ENCODE data around the gene LRRC53.

DNA sequence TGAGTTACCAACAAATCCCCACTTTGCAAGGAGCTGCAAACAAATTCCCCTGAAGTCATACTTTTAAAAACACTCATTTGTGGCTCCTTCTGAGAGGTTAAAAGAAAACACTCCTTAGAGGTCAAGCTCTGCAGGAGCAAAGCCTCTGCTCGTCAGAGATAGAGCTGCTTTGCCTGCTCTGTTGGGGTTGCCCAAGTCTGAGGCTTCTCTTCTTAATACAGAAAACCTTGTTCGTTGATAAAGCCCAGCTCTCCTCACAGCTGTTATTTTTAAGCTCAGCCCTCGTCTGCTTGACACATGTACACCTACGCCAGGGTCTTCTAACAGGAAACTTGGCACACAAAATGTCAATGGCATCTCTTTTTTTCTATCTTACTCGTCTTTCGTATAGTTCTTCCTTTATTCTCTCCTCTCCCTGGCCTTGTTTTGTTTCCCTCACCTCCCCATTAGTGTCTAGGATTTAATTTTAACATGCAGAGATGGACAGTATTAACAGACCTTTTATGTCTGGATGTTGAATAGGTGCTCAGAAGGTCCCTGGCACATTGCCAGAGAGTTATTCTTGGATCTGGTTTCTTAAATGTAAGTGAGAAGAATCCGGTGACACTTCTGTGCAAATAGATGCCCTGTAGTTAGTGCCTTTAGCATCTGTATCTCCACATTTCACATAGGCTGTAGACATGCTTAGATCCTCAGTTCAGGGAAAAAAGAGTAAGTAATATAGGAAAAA, 86.0 kb downstream of the LRRC53 start:
- no peak for TF ChIP-seq EZH2phosphoT487 (IDR thresholded peaks at IDR 0.05; ENCODE audit: unreplicated experiment)
- TF ChIP-seq, protein P1, sequence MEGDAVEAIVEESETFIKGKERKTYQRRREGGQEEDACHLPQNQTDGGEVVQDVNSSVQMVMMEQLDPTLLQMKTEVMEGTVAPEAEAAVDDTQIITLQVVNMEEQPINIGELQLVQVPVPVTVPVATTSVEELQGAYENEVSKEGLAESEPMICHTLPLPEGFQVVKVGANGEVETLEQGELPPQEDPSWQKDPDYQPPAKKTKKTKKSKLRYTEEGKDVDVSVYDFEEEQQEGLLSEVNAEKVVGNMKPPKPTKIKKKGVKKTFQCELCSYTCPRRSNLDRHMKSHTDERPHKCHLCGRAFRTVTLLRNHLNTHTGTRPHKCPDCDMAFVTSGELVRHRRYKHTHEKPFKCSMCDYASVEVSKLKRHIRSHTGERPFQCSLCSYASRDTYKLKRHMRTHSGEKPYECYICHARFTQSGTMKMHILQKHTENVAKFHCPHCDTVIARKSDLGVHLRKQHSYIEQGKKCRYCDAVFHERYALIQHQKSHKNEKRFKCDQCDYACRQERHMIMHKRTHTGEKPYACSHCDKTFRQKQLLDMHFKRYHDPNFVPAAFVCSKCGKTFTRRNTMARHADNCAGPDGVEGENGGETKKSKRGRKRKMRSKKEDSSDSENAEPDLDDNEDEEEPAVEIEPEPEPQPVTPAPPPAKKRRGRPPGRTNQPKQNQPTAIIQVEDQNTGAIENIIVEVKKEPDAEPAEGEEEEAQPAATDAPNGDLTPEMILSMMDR (conservative IDR thresholded peaks at IDR 0.05; ENCODE audit: low read depth in 2 of 2), result no peak
- no peak for TF ChIP-seq ZNF114 (CRISPR knock-in tag; IDR thresholded peaks at IDR 0.05)
- TF ChIP-seq, protein P2, sequence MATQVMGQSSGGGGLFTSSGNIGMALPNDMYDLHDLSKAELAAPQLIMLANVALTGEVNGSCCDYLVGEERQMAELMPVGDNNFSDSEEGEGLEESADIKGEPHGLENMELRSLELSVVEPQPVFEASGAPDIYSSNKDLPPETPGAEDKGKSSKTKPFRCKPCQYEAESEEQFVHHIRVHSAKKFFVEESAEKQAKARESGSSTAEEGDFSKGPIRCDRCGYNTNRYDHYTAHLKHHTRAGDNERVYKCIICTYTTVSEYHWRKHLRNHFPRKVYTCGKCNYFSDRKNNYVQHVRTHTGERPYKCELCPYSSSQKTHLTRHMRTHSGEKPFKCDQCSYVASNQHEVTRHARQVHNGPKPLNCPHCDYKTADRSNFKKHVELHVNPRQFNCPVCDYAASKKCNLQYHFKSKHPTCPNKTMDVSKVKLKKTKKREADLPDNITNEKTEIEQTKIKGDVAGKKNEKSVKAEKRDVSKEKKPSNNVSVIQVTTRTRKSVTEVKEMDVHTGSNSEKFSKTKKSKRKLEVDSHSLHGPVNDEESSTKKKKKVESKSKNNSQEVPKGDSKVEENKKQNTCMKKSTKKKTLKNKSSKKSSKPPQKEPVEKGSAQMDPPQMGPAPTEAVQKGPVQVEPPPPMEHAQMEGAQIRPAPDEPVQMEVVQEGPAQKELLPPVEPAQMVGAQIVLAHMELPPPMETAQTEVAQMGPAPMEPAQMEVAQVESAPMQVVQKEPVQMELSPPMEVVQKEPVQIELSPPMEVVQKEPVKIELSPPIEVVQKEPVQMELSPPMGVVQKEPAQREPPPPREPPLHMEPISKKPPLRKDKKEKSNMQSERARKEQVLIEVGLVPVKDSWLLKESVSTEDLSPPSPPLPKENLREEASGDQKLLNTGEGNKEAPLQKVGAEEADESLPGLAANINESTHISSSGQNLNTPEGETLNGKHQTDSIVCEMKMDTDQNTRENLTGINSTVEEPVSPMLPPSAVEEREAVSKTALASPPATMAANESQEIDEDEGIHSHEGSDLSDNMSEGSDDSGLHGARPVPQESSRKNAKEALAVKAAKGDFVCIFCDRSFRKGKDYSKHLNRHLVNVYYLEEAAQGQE (IDR thresholded peaks at IDR 0.05; ENCODE audit: unreplicated experiment), result no peak
- TF ChIP-seq POLR2AphosphoS5 (IDR thresholded peaks at IDR 0.05; ENCODE audit: low read depth), result no peak
- no peak for TF ChIP-seq EZH2 (IDR thresholded peaks at IDR 0.05; ENCODE audit: low read depth, unreplicated experiment)
- no peak for TF ChIP-seq JUNB (IDR thresholded peaks at IDR 0.05; ENCODE audit: unreplicated experiment)
- no peak for TF ChIP-seq STAT1 (IDR thresholded peaks at IDR 0.05; ENCODE audit: unreplicated experiment)
- TF ChIP-seq, protein P3, sequence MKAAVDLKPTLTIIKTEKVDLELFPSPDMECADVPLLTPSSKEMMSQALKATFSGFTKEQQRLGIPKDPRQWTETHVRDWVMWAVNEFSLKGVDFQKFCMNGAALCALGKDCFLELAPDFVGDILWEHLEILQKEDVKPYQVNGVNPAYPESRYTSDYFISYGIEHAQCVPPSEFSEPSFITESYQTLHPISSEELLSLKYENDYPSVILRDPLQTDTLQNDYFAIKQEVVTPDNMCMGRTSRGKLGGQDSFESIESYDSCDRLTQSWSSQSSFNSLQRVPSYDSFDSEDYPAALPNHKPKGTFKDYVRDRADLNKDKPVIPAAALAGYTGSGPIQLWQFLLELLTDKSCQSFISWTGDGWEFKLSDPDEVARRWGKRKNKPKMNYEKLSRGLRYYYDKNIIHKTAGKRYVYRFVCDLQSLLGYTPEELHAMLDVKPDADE (IDR thresholded peaks at IDR 0.05), result no peak
- TF ChIP-seq CREB1 (CRISPR knock-in tag; IDR thresholded peaks at IDR 0.05; ENCODE audit: low read depth), result no peak
- no peak for TF ChIP-seq ZNF331 (CRISPR knock-in tag; IDR thresholded peaks at IDR 0.05; ENCODE audit: low read depth)
- TF ChIP-seq, protein P4, sequence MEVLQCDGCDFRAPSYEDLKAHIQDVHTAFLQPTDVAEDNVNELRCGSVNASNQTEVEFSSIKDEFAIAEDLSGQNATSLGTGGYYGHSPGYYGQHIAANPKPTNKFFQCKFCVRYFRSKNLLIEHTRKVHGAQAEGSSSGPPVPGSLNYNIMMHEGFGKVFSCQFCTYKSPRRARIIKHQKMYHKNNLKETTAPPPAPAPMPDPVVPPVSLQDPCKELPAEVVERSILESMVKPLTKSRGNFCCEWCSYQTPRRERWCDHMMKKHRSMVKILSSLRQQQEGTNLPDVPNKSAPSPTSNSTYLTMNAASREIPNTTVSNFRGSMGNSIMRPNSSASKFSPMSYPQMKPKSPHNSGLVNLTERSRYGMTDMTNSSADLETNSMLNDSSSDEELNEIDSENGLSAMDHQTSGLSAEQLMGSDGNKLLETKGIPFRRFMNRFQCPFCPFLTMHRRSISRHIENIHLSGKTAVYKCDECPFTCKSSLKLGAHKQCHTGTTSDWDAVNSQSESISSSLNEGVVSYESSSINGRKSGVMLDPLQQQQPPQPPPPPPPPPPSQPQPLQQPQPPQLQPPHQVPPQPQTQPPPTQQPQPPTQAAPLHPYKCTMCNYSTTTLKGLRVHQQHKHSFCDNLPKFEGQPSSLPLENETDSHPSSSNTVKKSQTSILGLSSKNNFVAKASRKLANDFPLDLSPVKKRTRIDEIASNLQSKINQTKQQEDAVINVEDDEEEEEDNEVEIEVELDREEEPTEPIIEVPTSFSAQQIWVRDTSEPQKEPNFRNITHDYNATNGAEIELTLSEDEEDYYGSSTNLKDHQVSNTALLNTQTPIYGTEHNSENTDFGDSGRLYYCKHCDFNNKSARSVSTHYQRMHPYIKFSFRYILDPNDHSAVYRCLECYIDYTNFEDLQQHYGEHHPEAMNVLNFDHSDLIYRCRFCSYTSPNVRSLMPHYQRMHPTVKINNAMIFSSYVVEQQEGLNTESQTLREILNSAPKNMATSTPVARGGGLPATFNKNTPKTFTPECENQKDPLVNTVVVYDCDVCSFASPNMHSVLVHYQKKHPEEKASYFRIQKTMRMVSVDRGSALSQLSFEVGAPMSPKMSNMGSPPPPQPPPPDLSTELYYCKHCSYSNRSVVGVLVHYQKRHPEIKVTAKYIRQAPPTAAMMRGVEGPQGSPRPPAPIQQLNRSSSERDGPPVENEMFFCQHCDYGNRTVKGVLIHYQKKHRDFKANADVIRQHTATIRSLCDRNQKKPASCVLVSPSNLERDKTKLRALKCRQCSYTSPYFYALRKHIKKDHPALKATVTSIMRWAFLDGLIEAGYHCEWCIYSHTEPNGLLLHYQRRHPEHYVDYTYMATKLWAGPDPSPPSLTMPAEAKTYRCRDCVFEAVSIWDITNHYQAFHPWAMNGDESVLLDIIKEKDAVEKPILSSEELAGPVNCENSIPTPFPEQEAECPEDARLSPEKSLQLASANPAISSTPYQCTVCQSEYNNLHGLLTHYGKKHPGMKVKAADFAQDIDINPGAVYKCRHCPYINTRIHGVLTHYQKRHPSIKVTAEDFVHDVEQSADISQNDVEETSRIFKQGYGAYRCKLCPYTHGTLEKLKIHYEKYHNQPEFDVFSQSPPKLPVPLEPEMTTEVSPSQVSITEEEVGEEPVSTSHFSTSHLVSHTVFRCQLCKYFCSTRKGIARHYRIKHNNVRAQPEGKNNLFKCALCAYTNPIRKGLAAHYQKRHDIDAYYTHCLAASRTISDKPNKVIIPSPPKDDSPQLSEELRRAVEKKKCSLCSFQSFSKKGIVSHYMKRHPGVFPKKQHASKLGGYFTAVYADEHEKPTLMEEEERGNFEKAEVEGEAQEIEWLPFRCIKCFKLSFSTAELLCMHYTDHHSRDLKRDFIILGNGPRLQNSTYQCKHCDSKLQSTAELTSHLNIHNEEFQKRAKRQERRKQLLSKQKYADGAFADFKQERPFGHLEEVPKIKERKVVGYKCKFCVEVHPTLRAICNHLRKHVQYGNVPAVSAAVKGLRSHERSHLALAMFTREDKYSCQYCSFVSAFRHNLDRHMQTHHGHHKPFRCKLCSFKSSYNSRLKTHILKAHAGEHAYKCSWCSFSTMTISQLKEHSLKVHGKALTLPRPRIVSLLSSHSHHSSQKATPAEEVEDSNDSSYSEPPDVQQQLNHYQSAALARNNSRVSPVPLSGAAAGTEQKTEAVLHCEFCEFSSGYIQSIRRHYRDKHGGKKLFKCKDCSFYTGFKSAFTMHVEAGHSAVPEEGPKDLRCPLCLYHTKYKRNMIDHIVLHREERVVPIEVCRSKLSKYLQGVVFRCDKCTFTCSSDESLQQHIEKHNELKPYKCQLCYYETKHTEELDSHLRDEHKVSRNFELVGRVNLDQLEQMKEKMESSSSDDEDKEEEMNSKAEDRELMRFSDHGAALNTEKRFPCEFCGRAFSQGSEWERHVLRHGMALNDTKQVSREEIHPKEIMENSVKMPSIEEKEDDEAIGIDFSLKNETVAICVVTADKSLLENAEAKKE (CRISPR knock-in tag; IDR thresholded peaks at IDR 0.05), result no peak
